CD4-positive, alpha-beta T cell treated with Interleukin-1 beta for 1 hour (primary cell): ENCODE measurements around the gene PALD1.

Experiments
- DNase-seq, 2 donors: peaks; one replicate each; pipeline ENCODE4 v3.0.0-alpha.2; 2020 to 2022

PALD1 gene

DNA sequence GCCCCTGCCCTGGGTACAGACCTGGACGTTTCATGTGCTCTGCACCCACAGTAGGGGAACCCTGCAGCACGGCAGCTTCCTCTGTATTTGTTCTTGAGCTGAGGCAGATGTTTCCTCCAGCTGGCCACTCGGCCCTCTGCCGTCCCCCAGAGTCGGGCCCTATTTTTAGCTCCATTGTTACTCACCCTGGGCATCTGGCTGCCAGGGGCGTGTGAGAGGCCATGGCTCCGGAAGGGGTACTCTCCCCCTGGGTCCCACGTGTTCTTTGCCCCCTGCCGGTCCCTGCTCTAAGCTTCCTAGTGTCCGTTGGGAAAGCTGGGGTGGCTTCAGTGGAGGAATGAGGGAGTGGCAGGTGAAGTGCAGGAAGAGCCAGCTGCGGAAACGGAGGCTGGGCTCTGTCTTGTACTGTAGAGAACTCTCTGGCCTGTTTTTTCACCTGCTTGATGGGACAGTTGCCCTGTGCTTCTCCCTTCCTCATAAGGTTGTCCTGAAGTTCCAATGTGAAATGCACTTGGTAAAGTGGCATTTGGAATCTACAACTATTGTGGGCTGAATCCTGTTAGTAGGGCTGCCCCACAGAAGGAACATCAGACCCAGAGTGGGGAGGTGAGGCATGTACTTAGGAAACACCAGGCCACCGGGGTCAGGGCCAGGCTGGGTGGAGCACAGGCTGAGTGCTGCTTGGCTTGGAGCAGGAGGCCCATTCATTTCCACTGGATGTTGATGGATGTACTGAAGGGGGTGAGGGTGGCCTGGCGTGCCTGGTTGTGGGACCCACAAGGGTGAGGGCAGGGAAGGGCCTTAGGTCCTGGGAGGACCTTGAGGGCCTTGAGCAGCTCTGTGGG lies 30.6 kb downstream of the PALD1 start:
- DNase-seq = no peak

DNA sequence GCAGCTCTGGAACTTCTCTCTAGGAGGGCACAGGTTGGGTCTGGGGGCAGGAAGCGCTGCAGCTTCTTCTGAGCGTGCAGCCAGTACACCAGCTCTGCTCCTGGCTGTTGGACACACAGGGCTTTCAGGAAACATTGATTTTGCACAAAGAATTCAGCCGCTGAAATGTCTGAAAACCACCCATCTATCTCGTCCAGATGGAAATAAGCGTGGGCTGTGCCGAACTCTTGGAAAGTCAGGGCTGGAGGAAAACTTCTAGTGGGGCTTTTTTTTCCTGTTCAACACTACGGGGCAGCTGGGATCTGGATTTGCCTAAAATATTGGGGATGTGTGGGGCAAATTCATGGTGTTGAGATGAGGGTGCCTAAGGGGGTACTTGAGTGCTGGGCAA lies 31.2 kb downstream of the PALD1 start:
- DNase-seq = no peak

DNA sequence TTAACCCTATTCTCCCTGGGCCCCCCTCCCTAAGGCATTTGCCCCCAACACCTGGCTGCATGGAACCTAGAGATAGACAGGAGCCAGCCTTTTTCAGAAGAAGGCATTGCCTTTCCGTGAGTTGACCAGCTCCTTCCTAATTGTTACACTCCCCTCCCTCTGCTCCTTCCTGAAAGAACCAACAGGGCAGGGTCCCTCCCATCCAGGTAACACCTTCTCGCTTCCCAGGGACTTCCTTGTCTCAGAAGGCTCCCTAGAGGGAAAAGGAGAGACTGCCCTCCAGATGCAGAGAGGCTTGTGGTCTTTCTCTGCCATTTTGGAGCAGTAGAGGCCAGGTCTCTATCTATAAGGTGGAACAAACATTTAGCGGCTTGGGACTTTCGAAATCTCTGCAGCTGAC lies 31.9 kb downstream of the PALD1 start:
- no peak for DNase-seq

DNA sequence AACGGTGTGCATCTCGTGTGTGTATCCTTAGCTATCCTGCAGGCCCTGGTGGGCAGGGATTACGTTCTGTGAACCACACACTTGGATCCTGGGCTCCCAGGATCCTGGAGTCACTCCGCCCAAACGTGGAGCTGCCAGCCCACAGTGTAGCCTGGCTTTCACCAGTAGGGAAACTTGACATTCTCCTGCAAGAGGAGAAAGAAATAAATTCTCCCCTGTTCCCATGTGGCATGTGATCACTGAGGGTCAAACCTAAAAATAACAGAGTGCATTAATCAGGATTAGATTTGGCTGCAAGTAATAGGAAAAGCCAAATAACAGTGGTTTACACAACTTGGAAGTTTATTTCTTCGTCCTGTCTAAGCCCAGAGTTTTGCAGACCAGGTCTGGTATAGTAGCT lies 32.3 kb downstream of the PALD1 start:
- no peak for DNase-seq

DNA sequence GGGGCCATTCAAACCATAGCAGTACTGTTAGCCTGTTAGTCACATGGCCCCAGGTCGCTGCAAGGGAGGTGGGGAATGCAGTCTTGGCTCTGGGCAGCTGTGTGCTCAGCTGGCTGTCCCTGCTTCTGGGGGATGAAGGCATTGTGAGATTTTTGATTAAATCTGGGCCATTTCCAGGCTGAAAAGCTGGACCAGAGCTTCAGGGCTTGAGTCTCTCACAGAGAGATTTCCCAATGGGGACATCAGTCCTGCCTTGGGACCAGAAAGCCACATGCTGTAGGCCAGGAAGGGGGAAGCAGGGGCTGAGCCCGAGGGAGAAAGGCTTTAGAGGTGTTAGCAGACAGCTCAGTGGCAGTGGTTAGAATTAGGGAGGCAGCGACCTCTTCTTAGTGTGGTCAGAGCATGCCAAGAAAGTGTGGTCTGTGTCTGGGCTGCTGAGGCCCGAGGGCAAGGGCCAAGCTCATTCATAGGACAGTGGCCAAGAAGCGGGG lies 33.6 kb downstream of the PALD1 start:
- no peak for DNase-seq

DNA sequence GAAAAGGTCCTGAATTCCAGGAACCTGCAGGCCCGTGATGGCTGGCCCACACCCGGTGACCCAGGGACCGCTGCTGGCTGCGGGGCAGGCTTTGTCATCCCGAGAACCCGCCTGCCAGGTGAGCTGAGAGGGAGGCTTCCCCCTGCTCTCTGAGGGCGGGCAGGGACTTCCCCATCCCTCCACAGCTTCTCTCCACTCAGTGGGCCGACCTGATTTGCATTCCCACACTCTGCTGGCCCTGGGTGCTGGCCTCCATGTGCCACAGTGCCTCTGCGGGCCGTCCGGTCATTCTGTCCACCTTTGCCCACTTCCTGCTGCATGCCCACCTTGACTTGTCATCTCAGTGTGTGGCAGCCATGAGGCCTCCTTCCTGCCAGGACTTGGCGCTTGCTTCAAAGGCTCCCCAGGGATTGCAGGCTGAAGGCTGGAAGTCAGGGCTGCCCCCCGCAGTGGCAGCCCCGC lies 35.3 kb downstream of the PALD1 start:
- DNase-seq = peak in 1 of 2 donors; percentile 26

DNA sequence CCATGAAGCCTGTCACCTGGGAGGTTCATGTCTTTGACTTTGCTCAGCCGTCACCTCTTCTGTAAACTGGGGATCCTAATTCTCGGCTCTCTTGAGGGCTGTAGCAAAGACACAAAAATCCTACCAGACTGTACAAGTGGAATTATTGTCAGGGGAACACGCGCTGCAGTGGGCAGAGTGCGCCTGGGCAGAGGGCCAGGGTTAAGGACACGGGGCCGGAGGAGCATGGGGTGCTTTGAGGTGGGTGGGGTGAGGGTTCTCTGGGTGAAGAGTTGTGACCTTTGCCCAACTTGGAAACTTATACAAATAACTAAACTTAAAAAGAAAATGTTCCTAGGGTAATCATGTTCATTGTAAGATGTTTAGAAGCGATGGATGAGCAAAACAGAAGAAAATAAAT lies 36.0 kb downstream of the PALD1 start:
- DNase-seq = no peak

DNA sequence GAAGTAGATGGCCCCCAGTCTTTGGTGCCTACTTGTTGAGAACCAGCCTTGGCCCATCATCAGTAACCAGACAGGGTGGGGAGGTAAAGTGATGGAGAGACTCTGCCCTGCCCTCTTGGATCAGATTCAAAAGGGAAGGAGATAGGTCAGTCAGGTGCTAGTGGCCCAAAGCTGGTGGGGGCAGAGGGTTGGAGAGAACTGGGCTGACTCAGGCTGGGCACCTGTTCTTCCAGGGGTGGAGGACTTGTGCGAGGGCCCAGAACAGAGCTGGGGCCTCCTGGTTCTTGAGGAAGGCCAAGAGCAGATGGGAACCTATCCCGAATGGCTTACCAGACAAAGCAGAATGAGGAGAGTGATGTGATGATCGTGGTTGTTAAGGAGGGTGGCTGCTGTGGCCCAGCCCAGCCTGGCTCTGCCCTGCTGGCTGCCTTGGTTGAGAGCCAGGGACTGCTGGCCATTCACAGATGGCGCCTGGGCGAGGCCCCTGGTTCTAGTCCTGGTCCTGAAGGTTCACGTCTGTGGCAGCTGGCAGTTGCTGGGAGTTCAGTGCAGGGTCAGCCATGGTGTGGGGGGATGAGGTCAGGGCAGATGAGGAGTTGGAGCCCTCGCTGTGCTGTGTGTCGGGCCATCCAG lies 36.6 kb downstream of the PALD1 start:
- no peak for DNase-seq

DNA sequence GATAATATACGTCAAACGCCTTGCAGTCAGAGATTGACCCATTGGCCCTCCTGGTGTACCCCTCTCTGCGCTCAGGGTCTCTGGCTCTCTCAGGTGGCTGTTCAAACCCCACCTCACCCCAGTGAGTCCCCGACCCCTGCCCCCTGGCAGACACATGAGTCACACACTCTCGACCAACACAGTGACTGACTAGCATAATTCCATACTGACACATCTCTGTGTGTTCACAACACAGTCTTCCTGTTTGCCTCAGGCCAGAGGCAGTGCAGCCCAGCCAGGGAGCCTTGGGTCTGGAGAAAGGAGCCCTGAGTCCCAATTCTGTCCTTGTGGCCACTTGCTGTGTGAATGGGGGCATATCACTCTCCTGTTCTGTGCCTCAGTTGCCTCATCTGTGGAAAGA lies 40.1 kb downstream of the PALD1 start:
- DNase-seq = no peak

DNA sequence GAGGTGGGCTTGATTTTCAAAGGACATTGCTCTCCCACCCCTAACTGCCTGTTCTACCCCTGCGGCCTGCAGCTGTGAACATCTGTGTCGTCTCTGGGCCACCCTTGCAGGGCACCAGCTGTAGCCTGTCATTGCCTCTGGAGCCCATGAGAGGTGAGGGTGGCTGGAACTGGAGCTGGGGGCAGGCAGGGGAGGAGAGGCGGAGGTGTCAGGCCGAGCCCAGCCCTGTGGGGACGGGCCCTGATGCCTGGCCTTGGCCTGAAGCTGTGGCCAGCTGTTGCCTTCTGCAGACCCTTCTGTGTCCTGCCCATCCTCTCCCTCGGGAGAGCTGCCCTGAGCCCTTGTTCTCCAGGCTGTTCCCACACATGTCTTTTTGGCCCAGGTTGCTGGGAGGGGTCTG lies 44.5 kb downstream of the PALD1 start:
- no peak for DNase-seq

DNA sequence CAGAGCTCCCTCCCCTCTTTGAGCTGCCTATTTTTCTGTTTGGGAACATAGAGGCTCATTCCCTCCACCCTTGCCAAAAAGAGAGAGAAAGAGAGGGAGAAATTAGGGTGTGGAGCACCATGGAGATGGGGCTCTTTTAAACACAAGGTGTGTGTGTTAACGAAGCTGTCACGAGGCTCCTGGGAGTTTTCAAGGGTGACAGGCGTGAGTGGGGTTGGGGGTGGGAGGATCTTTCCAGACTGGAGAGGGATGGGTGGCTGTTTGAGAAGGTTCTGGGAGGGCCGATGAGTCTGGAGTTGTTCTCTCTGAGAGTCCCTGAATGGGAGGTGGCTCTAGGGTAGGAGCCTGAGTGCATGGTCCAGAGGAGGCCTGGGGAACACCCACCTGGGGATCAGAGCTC lies 45.0 kb downstream of the PALD1 start:
- DNase-seq = no peak

DNA sequence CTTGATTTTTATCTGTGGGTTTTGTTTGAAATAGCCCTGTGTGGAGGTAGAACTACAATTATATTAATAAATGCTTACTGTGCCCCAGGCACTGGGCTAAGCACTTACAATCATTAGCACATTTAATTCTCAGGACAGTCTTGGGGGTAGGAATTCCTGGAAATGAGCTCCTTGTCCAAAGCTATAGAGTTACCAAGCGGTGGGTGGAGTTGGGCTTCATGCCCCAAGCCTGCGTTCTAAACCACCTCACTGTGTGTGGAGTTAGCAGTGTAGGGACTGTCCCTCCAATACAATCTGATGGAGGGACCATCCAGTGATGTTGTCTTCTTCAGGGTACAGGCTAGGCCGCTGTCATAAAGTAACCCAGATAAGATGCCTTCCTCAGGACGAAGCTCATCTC lies 49.7 kb downstream of the PALD1 start:
- no peak for DNase-seq

DNA sequence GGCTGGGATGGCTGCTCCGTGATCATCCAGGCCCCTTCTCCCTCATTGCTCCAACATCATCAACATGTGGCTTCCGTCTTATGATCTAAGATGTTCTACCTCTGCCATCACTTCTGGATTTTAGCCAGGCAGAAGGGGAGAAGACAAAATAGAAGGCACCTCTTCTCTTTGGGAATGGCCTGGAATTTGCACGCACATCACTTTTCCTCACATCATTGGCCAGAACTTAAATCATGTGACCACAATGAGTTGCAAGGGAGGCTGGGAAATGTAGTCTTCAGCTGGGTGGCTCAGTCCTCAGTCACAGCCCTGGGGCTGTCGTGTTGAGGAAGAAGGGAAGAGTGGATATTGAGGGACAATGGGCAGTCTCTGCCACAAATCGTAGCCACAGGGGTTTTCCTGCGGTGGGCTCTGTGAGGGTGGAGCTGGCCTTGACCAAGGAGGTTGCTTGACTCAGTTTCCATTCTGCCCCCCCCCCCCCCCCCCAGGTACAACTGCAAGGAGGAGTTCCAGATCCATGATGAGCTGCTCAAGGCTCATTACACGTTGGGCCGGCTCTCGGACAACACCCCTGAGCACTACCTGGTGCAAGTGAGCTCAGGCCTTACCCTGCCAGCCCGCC lies 50.3 kb downstream of the PALD1 start:
- no peak for DNase-seq

DNA sequence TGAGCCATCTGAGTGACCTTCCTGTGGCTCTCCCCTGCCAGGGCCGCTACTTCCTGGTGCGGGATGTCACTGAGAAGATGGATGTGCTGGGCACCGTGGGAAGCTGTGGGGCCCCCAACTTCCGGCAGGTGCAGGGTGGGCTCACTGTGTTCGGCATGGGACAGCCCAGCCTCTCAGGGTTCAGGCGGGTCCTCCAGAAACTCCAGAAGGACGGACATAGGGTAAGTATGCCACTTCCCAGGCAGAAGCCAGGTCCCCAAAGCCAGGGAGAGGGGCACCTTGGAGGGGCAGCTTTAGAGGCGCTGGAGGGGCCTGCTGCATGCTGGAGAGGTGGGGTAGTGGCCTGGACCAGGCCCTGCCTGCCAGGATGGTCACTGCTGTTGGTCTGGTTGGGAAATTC lies 51.3 kb downstream of the PALD1 start:
- no peak for DNase-seq

DNA sequence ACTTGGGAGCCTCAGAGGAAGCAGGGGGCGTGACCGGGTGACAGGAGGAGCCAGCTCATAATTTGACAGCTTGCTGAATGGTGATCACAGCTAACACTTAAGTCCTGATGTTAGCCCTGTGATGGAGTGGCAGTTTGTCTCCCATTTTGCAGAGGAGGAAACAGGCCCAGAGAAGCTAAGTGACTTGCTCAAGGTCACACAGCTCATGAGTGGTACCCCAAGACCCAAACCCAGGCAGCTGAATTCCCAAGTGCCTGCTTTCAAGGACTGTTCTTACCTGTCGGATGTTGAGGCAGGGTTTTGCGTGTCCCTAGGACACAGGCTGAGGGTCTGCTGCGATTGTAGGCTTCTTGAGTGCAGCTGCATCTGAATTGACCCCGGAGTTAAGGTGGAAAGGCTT lies 51.7 kb downstream of the PALD1 start:
- no peak for DNase-seq

DNA sequence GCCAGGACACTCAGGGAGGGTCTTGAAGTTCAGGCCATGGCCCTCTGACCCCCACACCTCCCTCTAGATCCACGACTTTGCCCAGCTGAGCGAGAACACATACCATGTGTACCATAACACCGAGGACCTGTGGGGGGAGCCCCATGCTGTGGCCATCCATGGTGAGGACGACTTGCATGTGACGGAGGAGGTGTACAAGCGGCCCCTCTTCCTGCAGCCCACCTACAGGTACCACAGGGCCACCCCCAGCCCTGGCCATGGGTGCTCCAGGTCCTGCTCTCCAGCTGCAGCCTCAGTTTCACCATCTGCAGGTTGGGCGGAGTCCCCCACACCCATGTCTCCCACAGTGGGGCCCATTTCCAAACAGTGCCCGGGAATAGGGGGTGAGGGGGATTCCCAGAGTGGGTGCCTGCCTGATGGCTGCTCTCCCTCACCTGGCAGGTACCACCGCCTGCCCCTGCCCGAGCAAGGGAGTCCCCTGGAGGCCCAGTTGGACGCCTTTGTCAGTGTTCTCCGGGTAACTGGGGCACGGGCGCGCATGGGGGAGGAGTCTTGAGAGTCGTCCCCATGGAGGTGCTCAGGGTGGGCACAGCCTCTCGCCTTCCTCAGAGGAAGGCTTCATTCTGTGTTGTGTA lies 54.1 kb downstream of the PALD1 start:
- DNase-seq = no peak

DNA sequence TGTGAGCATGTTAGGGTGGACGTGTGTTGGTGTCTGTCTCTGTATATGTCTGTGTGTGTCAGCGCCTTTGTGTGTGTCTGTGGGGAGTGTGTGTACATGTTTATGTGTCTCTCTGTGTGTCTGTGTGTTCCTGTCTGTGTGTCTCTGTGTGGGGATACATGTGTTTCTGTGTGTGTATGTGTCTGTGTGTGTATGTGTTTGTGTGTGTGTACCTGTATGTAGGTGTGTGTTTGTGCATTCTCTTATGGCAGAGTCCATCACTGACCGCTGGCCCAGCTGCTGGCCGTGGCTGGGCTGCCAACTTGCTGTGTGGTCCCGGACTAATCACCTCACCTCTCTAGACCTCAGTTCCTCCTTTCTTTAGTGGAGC lies 54.6 kb downstream of the PALD1 start:
- no peak for DNase-seq

DNA sequence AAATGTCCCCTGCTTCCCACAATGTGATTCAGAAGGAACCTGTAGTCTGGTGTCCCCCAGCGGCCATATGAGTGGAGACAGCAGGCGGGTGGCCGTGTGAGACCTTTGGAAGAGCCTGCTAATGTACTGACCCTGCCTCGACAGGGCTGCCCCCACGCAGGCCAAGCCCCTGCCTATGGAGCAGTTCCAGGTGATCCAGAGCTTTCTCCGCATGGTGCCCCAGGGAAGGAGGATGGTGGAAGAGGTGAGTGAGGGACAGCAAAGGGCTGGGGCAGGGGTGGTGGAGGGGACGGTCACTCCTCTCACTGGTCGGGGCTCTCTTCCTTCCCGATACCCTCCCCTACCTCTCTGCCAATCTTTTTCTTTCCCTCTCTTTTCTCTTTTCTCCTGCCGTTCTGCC lies 55.7 kb downstream of the PALD1 start:
- DNase-seq = no peak

DNA sequence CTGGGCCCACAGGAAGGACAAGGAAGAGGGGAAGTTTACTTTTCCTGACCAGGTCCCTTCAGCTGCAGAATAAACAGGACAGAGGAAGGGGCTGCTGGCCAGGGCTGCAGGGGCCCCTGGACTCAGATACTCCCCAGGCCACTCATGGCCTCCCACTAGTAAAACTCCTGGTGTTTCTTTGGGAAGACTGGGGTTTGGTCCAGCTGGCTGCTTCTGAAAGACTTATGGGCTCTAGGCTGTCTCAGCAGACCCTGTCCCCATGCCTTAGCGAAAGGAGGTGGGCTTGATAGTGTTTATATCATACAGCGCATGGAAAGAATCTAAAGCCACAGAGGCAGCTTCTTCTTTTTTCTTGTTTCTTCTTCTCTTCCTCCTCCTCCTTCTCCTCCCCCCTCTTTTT lies 56.4 kb downstream of the PALD1 start:
- DNase-seq = no peak

DNA sequence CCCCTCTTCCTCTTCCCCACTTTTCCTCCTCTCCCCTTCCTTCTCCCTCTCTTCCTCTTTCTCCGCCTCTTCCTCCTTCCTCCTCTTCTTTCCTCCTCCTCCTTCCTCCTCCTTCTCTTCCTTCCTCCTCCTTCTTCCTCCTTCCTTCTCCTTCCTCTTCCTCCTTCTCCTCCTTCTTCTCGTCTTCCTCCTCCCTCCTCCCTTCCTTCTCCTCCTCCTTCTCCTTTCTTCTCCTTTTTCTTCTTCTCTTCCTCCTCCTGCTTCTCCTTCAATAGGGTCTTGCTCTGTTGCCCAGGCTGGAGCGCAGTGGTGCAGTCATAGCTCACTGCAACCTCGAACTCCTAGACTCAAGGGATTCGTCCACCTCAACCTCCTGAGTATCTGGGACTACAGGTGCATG lies 56.9 kb downstream of the PALD1 start:
- no peak for DNase-seq

DNA sequence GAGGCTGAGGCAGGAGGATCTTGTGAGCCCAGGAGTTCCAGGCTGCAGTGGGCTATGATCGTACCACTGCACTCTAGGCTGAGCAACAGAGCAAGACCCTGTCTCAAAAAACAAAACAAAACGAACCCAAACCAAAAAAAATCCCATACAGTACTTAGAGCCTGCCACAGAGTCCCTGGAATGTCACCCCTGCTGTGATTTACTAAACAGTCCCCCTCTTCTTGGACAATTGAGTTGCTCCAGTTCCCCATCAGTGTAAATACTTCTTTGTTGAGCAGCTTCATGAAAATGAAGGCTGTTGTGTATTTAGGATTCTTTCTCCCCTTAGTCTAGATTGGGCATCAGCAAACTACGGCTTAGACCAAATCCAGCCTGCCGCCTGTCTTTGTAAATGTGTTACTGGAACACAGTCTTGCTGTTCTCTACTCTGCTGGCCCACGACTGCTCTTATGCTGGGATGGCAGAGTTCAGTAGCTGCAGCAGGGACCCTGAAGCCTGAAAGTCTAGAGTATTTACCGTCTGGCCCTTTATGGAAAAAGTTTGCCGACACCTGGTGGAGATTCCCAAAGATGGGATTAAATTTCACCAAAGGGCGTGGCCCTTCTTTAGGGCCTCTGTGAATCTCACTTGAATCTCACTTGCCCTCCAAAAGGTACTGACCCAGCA lies 57.8 kb downstream of the PALD1 start:
- DNase-seq = no peak

DNA sequence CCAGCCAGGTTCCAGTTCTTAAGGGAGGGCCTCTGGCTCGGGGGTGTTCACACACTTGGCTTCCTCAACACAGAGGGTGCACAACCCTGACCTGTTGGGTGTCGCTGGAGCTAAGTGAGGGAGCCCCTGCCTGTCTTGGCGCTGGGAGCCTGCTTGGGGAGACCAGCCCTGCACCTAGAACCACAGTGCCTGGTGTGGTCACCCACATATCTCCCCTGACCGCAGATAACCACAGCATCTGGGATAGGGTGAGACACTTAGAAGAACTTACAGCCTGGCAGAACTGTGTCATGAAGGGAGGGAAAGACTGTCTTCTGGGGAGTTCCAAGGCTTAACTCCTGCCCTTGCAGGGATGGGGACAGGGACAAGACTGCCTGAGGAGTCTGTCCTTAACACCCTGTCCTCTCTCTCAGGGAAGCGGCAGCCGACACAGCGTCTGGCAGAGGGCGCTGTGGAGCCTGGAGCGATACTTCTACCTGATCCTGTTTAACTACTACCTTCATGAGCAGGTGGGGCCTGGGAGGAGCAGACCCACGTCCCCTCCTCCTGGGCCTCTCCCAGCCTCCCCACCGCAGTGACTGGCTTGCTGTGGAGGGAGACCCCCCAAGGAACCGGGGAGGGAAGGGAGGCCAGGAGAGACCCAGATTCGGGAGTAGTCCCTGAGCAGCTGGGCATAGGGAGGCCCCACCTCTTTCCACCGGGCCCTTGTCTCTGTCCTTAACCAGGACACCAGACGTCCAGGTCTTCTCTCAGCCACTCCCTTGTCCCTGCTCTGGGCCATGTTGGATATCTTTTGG lies 59.0 kb downstream of the PALD1 start:
- peak in 1 of 2 donors; percentile 5 for DNase-seq
